ENCODE data around the gene CDKL2. TPM values are rescaled to one million over a fixed set of nuclear protein-coding genes. Genes with fewer than 3 reads are reported as not detected.
A peak's percentile ranks its signal among the peaks of the same experiment; 100 is the strongest.

CDKL2 gene
- total and polyA plus RNA-seq, 9 of the 15 experiments (the other 6 are each of a cell fraction or from before 2014, with no cell fraction given), result 0.01 to 0.16 TPM; not detected in 7

- TF ChIP-seq ILF3 (IDR thresholded peaks at IDR 0.05; ENCODE audit: borderline replicate concordance), result no peak
- no peak for TF ChIP-seq ZFP1 (CRISPR knock-in tag; IDR thresholded peaks at IDR 0.05)
- no peak for TF ChIP-seq ZNF274 (IDR thresholded peaks at IDR 0.05; ENCODE audit: borderline replicate concordance, low read depth, low read length)
- no peak for TF ChIP-seq GATAD2A (IDR thresholded peaks at IDR 0.05)
- TF ChIP-seq USF2 (CRISPR knock-in tag; IDR thresholded peaks at IDR 0.05), result no peak
- TF ChIP-seq BMI1 (IDR thresholded peaks at IDR 0.05; ENCODE audit: low read length), result no peak
- TF ChIP-seq ZBTB33 (CRISPR knock-in tag; IDR thresholded peaks at IDR 0.05), result 0 out of 2 replicates have a peak, but pooled peaks have one; percentile 28
- TF ChIP-seq ZNF133 (CRISPR knock-in tag; IDR thresholded peaks at IDR 0.05), result no peak
- no peak for TF ChIP-seq ZBED1 (IDR thresholded peaks at IDR 0.05)
- TF ChIP-seq ZNF76 (CRISPR knock-in tag; IDR thresholded peaks at IDR 0.05; ENCODE audit: borderline replicate concordance), result no peak
- peak; percentile 94 for TF ChIP-seq POLR2H (tag; IDR thresholded peaks at IDR 0.05; ENCODE audit: low read depth)
- no peak for TF ChIP-seq BCL6 (CRISPR knock-in tag; IDR thresholded peaks at IDR 0.05)
- TF ChIP-seq ZNF436 (CRISPR knock-in tag; IDR thresholded peaks at IDR 0.05), result no peak
- TF ChIP-seq HDAC6 (IDR thresholded peaks at IDR 0.05; ENCODE audit: low read depth, low read length), result no peak
- no peak for TF ChIP-seq TCF7 (IDR thresholded peaks at IDR 0.05; ENCODE audit: borderline replicate concordance)
- no peak for TF ChIP-seq PURB (CRISPR knock-in tag; IDR thresholded peaks at IDR 0.05; ENCODE audit: low read depth)
- TF ChIP-seq CREB3L1 (IDR thresholded peaks at IDR 0.05; ENCODE audit: borderline replicate concordance, low read depth), result 0 out of 2 replicates have a peak, but pooled peaks have one; percentile 18
- TF ChIP-seq TGIF2 (CRISPR knock-in tag; IDR thresholded peaks at IDR 0.05), result no peak
- peak; percentile 61; the same call in 1 of the 2 replicates for TF ChIP-seq TRIM25 (IDR thresholded peaks at IDR 0.05; ENCODE audit: borderline replicate concordance)
- no peak for TF ChIP-seq NEUROD1 (IDR thresholded peaks at IDR 0.05; ENCODE audit: borderline replicate concordance, low read depth, low read length, partially characterized antibody)
- 0 out of 2 replicates have a peak, but pooled peaks have one; percentile 24 for TF ChIP-seq JUNB (CRISPR knock-in tag; conservative IDR thresholded peaks at IDR 0.05)
- TF ChIP-seq NFATC3 (IDR thresholded peaks at IDR 0.05), result no peak
- no peak for TF ChIP-seq ZNF239 (CRISPR knock-in tag; IDR thresholded peaks at IDR 0.05)
Measured at GRCh38 chr4:75673027-75673958, 43.0 kb upstream of the CDKL2 start, which contains the start of gene G3BP2 (continued).

Measured in K562 (cell line).